GM11168 (cell line): ENCODE results near the gene SLC5A11.

ENCODE experiments used
- in situ Hi-C: fragments of 300-500 bp; cut with MboI; formaldehyde crosslinking; loops from one replicate; pipeline ENCODE4 v1.12.0; 2022; ENCODE audit warnings: low sequenced_read_pairs; ENCODE audit not compliant: unreplicated experiment

Gene SLC5A11

GRCh38 chr16:24954137-24954536 is 108.4 kb downstream of the SLC5A11 start:
- in situ Hi-C loops, result loop anchor here (5.0 kb wide), 1 partner anchor 53 kb away; no protein-coding TSS in a partner anchor

GRCh38 chr16:24955975-24956731 is 110.4 kb downstream of the SLC5A11 start:
- in situ Hi-C loops, result no loop called here

GRCh38 chr16:24957887-24958286 is 112.1 kb downstream of the SLC5A11 start:
- in situ Hi-C loops, result no loop called here
